Body of pancreas (tissue), 4 donors: ENCODE data around the gene IL20RA.

ENCODE experiments used
- CTCF ChIP-seq, 7 experiments: fragments of 450-650 bp in 4 of 7; fragments of 200-600 bp in 3 of 7; sonication (generic) in 3 of 7; IDR thresholded peaks; one replicate each; pipeline ENCODE4 v1.5.1; 2016 to 2019; ENCODE audit warnings: antibody characterized with exemption in 7 of 7
- POLR2A ChIP-seq, 3 donors: fragments of 450-650 bp; IDR thresholded peaks; one replicate each; pipeline ENCODE4 v1.6.1; 2016; ENCODE audit warnings: antibody characterized with exemption in 3 of 3, mild to moderate bottlenecking in 2 of 3

- TF ChIP-seq CTCF (IDR thresholded peaks at IDR 0.05): no peak
- TF ChIP-seq POLR2A (IDR thresholded peaks at IDR 0.05): no peak
These were observed 57.2 kb downstream of the IL20RA start for GRCh38 chr6:136987526-136987925.
